GM23248 (cell line): ENCODE results near the gene CTSE.
"Not testable (repeated sequence)": the region's sequence is repeated elsewhere in the genome, so short reads cannot be mapped to it uniquely, and the experiment has no call there.

ENCODE experiments used
- EZH2 ChIP-seq: fragments of 200-600 bp; sonication (generic); IDR thresholded peaks from 2 replicates; pipeline ENCODE4 v1.6.1; 2018; ENCODE audit warnings: antibody characterized with exemption, mild to moderate bottlenecking; ENCODE audit not compliant: insufficient read depth, poor library complexity, severe bottlenecking
- EZH2phosphoT487 ChIP-seq: fragments of 200-600 bp; sonication (generic); IDR thresholded peaks from 2 replicates; pipeline ENCODE4 v1.6.1; 2018; ENCODE audit warnings: antibody characterized with exemption, moderate library complexity, mild to moderate bottlenecking, low read depth; ENCODE audit not compliant: insufficient read depth

DNA sequence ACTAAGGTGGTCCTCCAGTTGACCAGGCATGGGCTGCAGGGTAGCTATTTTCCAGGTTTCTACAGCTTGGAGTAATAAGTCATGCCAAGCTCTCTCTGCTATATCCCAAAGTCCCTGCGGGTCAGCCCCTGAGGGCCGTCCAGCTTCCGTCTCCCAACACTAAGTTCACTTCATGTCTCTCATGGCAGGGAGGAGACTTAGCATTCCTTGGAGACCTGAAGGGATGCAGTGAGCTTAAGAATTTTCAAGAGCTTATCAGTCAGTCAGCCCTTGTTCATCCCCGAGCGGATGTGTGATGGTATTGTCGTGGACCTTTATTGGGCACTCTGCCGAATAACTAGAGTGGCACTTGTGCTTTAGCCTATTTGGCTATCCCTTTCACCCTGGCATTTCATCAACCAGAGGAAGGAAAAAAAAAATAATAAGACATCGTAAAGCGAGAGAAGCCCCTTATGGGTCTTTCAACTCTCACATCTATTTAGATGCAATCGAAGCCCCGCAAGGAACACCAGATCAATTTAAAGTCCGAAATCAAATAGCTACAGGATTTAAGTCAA, 31.5 kb upstream of the CTSE start:
- TF ChIP-seq EZH2, EZH2phosphoT487: not testable (repeated sequence)
